GM20431 (cell line): ENCODE data around the gene KRT5.
"Not testable (repeated sequence)": the region's sequence is repeated elsewhere in the genome, so short reads cannot be mapped to it uniquely, and the experiment has no call there.

ENCODE experiments used
- in situ Hi-C: fragments of 300-500 bp; cut with MseI, MboI; formaldehyde crosslinking; loops from one replicate; pipeline ENCODE4 v1.15.0; 2020; ENCODE audit warnings: low sequenced_read_pairs; ENCODE audit not compliant: unreplicated experiment

The KRT5 gene

GRCh38 chr12:52498946-52499345 lies 21.2 kb downstream of the KRT5 start:
- in situ Hi-C loops, result no loop called here

- in situ Hi-C loops, result no loop called here
These were observed 22.2 kb downstream of the KRT5 start for GRCh38 chr12:52497975-52498374.

- in situ Hi-C loops, result no loop called here
These were observed 23.6 kb downstream of the KRT5 start for GRCh38 chr12:52496590-52497071.

DNA sequence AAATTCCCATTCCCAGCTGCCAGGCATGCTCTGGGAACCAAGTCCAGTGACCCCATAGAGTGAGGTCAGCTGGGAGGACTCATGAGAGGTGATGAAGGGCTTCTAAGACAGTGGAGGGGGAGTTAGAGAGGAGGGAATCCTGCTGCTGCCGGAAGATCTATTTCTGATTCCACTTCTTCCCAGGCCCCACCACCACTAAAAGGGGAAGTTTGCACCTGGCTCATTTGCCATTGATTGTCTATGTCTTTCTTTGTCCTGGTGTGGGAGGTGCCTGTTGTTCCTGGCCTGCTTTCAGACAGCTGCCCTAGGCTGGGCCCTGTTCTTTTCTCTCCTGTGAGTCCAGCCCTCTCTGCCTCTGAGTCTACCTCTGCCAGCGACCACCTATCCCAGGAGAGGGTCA lies 24.1 kb downstream of the KRT5 start:
- in situ Hi-C loops, result no loop called here

DNA sequence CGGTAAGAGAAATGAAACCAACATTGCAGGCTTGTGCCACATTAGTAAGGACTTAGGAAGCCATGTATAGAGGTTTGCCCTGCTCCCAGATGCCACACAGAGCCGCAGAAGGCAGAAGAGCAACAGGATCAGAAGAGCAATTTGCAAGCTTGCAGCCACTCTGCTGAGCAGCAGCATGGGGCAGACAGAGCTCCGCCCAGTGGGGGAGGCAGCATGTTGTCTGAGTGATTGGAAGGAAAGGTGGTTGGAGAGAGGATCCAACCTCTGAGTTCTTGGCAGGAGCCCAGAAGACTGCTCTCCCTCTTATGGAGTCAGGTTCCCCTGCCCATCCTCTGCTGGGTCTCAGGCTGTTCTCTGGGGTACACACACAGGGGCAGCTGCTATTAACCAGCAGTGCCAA lies 24.8 kb downstream of the KRT5 start:
- in situ Hi-C loops, result no loop called here

- in situ Hi-C loops, result no loop called here
These were observed 25.7 kb downstream of the KRT5 start for GRCh38 chr12:52494518-52494917.

DNA sequence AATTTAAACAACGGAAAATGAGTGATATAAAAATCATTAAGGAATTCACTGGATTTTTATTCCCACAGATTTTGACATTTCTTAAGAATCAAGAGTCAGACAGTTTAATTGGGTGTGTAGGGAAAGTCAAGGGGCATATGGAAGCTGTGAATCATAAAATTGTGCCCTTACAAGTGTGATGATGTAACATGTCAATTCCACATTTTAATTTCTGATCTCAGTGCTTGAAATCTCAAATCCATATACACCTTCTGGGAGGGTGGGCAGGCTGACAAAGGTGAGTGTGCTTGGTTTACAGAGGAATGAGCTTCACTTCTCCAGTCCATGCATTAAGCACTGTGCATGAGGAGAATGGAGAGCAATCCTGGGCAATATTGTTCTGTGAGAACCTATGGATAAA lies 26.1 kb downstream of the KRT5 start:
- in situ Hi-C loops, result no loop called here

DNA sequence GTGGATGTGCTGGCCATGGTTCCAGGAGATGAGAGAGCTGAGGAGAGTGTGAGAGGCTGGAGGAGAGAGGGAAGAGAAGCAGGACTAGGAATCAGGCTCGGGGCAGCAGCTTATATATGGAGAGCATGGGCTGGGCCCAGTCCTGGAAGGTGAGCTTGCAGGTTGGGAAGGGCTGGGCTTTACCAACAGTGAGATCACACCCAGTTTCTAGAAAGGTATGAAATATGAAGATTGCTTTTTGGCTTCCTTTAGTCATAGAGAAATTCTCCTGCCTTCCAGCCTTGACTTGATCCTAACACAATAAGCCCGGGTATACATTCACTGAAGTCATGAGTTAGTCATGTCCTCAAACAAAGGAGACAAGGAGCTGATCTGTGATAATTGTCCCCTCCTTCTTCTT lies 27.0 kb downstream of the KRT5 start, which contains the start of gene KRT6A:
Gene KRT6A, minus strand, starts transcription at position 86 of the 400 bp plus-strand sequence. Its CDS starts 69 bp downstream, at position 17.
- in situ Hi-C loops, result no loop called here

- in situ Hi-C loops, result not testable (repeated sequence)
These were observed 27.8 kb downstream of the KRT5 start for GRCh38 chr12:52492405-52492804.

GRCh38 chr12:52491495-52491894 lies 28.7 kb downstream of the KRT5 start:
- in situ Hi-C loops, result not testable (repeated sequence)

DNA sequence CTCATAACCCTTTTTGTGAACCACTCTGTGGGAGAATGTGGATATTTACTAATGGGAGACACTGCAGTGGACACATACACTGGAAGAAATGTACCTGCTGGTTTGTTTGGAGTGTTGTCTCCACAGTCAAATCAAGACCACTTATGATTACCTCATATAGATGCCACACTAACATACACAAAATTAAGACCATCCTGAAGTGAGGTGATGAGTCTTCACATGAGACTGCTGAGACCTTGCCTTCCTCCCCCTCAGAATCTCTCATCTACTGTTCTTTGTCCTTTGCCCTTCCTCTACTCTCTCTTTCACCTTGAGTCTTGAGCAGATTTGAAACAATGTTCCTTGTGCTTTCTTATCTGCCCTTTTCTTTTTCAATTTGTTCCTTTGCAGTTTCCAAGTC lies 31.5 kb downstream of the KRT5 start:
- in situ Hi-C loops, result no loop called here

DNA sequence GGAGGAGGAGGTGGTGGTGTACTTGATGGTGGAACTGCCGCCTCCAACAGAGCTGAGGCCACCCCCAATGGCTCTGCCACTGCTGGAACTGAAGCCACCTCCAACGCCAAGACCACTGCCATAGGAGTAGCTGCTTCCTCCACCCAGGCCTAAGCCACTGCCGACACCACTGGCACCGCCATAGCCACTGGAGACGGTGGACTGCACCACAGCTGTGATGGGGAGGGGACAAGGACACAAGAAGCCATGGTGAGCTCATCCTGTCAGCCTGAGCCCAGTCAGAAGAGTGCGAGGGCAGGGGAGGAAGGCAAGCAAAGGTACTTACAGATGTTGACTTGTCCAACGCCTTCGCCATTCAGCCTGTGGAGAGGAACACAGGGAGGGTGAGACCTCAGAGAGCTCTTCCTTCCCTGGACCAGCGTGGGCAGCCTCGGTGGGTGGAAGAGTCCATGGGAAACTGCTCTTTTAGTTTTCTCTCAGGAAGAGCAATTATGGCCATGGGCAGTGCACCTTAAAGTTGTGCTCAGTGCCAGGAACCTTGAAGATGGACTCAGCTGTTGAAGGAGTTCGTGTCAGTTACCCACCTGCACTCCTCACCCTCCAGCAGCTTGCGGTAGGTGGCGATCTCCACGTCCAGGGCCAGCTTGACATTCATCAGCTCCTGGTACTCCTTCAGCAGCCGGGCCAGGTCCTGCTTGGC lies 32.3 kb downstream of the KRT5 start:
- in situ Hi-C loops, result not testable (repeated sequence)

GRCh38 chr12:52487211-52487610 lies 33.0 kb downstream of the KRT5 start:
- in situ Hi-C loops, result no loop called here

GRCh38 chr12:52486166-52487105 lies 33.8 kb downstream of the KRT5 start:
- in situ Hi-C loops, result no loop called here

GRCh38 chr12:52480073-52480472 lies 40.1 kb downstream of the KRT5 start:
- in situ Hi-C loops, result no loop called here

DNA sequence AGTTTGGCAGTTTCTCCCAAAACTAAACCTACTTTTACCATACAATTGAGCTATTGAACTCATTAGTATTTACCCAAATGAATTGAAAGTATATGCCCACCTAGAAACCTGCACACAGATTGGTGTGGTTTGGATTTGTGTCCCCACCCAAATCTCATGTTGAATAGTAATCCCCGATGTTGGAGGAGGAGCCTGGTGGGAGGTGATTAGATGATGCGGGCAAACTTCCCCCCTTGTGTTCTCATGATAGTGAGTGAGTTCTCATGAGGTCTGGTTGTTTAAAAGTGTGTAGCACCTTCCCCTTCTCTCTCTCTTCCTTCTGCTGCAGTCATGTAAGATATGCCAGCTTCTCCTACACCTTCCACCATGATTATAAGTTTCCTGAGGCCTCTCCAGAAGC lies 42.5 kb downstream of the KRT5 start:
- in situ Hi-C loops, result no loop called here

GRCh38 chr12:52474212-52474611 lies 46.0 kb downstream of the KRT5 start:
- in situ Hi-C loops, result no loop called here

DNA sequence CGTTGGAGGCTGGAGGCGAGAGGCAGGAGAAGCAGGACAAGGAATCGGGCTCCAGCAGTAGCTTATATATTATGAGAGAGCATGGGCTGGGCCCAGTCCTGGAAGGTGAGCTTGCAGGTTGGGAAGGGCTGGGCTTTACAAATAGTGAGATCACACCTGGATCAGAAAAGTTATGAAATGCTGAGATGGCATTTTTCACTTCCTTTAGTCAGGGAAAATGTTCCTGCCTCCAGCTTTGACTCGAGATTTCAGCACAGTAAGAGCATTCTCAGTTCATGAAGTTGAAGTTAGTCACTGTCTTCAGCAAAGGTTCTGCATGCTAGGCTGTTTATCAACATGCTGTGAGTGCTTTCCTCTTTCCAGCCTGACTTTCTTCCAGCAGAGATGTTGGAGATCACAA lies 46.4 kb downstream of the KRT5 start, which contains the start of gene KRT6C:
Gene KRT6C, minus strand, starts transcription at position 38 of the 400 bp plus-strand sequence. CDS start 68 bp downstream, outside the sequence.
- in situ Hi-C loops, result no loop called here

DNA sequence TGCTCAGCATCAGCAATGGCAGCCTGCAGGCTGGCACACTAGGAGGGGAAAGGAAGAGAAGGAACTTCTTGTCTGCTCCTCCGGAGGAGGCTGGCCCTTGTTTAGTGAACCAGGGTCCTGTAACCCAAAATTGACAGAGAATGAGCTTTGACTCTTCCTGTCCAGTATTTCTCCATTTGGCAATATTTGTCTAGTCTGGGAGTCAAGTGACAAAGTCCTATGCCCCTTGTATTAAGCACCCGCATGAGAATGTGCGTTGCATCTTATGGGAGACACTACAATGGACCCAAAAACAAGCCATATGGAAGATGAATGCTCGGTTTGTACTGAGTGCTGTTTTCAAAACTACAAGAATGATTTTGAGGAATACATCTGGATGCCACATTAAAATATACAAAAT lies 50.3 kb downstream of the KRT5 start:
- in situ Hi-C loops, result no loop called here

- in situ Hi-C loops, result no loop called here
These were observed 55.3 kb downstream of the KRT5 start for GRCh38 chr12:52464897-52465296.
